ENCODE data around the gene ASB11.
"Not testable (repeated sequence)": the region's sequence is repeated elsewhere in the genome, so short reads cannot be mapped to it uniquely, and the experiment has no call there.

ASB11 gene

DNA sequence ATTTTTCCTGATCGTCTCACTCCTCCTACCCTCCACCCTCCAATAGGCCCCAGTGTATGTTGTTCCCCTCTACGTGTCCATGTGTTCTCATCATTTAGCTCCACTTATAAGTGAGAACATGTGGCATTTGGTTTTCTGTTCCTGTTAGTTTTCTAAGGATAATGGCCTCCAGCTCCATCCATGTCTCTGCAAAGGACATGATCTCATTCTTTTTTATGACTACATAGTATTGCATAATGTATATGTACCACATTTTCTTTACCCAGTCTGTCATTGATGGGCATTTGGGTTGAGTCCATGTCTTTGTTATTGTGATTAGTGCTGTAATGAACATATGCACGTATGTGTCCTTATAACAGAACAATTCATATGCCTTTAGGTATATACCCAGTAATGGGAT is 9.5 kb downstream of the ASB11 start:
- DNase-seq (ENCODE audit: low read depth), result not testable (repeated sequence)

DNA sequence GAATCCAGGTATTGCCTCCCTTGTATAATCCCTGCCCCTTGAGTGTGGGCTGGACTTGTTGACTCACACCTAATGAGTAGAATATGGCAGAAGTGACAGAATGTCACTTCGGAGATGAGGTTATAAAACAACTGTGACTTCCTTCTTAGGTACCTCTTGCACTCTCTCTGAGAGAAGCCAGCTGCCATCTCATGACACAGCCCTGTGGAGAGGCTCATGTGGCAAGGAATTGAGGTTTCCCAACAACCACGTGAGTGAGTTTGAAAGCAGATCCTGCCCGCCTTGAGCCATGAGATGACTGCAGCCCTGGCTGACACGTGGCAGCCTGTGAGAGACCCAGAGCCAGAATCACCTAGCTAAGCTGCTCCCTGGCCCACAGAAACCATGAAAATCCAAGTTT is 13.5 kb downstream of the ASB11 start:
- no peak for DNase-seq (ENCODE audit: low read depth)

GRCh38 chrX:15299941-15300851 is 15.2 kb downstream of the ASB11 start:
- DNase-seq (ENCODE audit: low read depth), result no peak

GRCh38 chrX:15298780-15299179 is 16.7 kb downstream of the ASB11 start:
- DNase-seq (ENCODE audit: low read depth), result no peak

GRCh38 chrX:15298201-15298600 is 17.2 kb downstream of the ASB11 start:
- no peak for DNase-seq (ENCODE audit: low read depth)

- DNase-seq (ENCODE audit: low read depth), result no peak
These were observed 22.0 kb downstream of the ASB11 start for GRCh38 chrX:15293451-15293850.

DNA sequence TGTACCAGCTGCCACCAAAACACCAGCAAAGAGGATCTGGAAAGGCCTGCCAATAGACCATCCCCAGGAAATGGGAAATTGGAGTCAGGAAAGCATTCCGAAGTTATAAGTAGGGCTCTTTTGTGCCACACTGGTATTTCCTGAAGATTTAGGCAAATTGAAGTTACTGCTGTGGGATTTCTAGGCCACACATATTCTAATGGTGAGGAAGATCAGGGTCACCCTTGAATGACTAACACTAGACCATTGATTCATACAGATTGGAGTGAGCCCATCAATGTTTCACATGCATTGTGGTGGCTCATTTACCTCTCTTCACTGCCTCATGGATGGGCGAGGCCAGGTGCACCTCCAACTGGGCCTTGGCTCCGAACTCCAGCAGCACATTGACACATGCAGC is 22.6 kb downstream of the ASB11 start:
- no peak for DNase-seq (ENCODE audit: low read depth)

DNA sequence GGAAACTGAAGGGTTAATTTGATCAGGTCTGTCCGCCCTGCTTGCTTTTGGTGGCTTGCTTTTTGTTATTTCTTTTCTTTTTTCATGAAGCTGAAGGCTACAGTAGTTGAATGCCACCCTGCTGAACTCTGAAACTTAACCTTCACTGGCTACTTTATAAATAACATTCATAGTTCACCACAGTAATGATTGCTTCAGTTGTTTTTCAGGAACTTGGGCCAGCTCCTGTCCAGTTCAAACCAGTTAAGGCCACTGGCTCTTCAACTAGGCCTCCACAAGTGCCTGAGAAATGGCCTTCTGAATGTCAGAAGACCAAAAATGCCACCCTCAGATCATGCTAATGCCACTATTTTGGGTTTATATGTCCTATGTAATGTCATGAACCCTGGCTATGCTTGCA is 37.8 kb downstream of the ASB11 start:
- DNase-seq (ENCODE audit: low read depth), result no peak

GRCh38 chrX:15274946-15275345 is 40.5 kb downstream of the ASB11 start:
- DNase-seq (ENCODE audit: low read depth), result no peak

GRCh38 chrX:15273275-15273674 is 42.2 kb downstream of the ASB11 start:
- not testable (repeated sequence) for DNase-seq (ENCODE audit: low read depth)

GRCh38 chrX:15271757-15272156 is 43.7 kb downstream of the ASB11 start:
- no peak for DNase-seq (ENCODE audit: low read depth)

- no peak for DNase-seq (ENCODE audit: low read depth)
These were observed 45.6 kb downstream of the ASB11 start, which contains the start of gene ASB9 for GRCh38 chrX:15269618-15270521. ASB9 (minus strand) TSS chrX:15270083; CDS start chrX:15269874, 209 bp downstream.

DNA sequence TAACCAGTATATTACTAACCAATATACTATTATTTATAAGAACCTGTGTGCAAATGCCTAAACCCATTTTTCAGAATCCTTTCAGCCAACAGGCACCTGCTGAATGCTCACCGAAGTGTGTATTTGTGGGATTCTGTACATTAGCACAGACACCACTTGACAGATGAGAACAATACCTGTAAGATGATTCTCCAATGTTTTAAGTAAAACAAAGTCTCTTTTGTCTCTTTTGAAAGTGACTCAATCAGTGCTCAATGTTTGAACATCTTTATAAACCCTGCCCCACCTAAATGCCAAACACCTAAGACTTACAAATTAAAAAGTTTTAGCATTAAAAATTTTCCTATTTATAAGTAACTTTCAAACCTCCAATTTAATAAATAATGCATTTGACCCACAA is 46.3 kb downstream of the ASB11 start:
- DNase-seq (ENCODE audit: low read depth), result no peak

DNA sequence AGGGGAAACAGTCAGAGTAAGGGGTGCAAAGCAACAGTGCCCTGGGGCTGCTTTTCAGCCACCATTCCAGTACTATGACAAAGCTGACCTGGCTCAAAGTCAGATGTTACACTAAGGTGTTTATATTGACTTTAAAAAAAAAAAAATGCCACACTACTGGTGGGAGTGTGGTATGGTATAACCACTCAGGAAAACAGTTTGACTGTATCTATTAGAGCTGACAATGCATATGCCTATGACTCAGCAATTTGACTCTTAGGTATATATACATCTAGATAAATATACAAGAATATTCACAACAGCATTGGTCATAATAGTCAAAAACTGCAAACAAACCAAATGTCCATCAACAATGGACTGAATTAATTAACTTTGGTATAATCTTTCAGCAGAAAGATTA is 60.6 kb downstream of the ASB11 start:
- DNase-seq (ENCODE audit: low read depth), result no peak

DNA sequence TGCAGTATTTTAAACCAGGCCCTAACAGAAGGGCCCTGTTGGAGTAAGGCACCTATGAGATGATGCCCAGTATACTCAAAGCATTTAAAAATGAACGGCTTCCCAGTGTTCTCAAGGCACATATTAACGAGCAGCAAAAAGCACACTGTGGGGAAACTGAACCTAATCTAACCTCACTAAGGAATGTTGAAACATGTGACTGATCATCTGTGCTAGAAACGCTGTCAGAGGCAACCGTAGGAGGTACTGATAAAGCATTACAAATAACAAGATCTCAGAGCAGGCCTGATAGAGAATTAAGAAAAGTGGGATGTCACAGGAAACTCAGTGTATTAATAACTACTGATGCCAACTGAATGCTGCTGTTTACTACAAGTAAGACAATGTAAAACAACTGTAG is 69.5 kb downstream of the ASB11 start:
- no peak for DNase-seq (ENCODE audit: low read depth)

DNA sequence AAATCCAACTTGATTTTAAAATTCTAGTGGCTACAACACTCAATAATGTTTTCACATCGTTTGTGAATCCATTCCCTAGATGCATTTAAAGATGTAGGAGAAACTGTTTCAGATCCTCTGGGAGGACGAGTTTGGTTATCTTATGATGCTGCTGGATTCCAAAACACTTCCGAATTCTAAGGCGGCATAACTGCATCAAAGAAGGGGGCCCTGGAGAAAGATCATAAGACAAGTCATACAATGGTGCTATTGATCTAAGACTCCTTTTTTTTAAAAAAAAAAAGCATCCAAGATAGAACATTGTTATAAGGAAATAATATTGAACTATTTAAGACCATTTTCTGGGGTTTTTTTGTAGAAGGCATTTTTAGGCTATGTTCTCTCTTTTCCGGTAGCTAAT is 71.0 kb downstream of the ASB11 start:
- no peak for DNase-seq (ENCODE audit: low read depth)

GRCh38 chrX:15242899-15243555 is 72.4 kb downstream of the ASB11 start:
- no peak for DNase-seq (ENCODE audit: low read depth)

DNA sequence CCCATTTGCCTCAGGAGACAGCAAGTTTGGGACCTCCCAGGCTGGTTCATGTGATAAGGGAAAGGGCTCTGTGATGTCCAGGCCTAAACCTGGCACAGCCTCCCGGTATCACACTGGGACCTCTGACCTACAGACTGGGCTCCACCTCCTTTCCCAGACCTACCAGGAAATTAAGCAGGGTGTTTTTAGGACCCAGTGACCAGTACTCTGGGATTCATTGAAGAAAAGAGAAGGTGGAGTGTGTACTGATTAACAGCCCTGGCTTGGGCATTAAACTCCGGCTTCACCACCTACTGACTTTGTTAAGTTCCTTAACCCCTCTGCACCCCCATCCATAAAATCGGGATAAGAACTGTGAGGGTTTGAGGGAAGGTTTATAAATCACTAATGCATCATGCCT is 74.1 kb downstream of the ASB11 start:
- no peak for DNase-seq (ENCODE audit: low read depth)

GRCh38 chrX:15240414-15240813 is 75.0 kb downstream of the ASB11 start:
- DNase-seq (ENCODE audit: low read depth), result no peak

DNA sequence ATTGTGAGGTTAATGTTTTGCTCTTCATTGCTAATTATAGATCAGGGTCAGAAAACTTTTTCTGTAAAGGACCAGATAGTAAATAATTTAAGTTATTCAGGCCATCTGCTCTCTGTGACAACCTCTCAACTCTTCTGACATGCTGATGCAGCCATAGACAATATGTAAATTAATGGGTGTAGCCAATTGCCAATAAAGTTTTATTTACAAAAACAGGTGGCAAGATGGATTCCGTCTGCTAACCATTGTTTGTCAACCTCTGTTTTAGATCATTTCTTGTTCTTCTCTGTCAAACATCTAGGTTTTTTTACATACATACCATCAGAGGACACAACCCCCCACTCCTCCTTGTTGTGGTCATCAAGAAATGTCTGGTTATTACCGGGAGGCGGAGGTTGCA is 79.3 kb downstream of the ASB11 start:
- DNase-seq (ENCODE audit: low read depth), result no peak

GRCh38 chrX:15235001-15235400 is 80.4 kb downstream of the ASB11 start:
- no peak for DNase-seq (ENCODE audit: low read depth)

GRCh38 chrX:15233416-15234015 is 81.9 kb downstream of the ASB11 start:
- DNase-seq (ENCODE audit: low read depth), result no peak
